HS-5 (cell line): ENCODE data around the gene UGT1A4.

Experiments used
- DNase-seq: peaks from one replicate; pipeline ENCODE4 v3.0.0-alpha.2; 2012; ENCODE audit warnings: low read depth

Gene UGT1A4

DNA sequence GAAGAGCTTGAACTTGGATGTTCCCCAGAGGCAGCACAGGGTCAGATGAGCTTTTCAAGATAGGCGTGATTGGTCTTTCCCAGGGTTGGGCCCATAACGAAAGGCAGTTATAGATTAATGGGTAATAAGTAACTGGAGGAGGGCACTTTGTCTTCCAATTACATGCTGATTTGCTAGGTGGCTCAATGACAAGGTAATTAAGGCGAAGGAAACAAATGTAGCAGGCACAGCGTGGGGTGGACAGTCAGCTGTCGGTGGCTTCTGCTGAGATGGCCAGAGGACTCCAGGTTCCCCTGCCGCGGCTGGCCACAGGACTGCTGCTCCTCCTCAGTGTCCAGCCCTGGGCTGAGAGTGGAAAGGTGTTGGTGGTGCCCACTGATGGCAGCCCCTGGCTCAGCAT lies at the start of gene UGT1A4:
TSS of gene UGT1A4 (plus strand) at position 185 of the 400 bp plus-strand sequence. CDS start at position 270, 85 bp downstream.
- no peak for DNase-seq

DNA sequence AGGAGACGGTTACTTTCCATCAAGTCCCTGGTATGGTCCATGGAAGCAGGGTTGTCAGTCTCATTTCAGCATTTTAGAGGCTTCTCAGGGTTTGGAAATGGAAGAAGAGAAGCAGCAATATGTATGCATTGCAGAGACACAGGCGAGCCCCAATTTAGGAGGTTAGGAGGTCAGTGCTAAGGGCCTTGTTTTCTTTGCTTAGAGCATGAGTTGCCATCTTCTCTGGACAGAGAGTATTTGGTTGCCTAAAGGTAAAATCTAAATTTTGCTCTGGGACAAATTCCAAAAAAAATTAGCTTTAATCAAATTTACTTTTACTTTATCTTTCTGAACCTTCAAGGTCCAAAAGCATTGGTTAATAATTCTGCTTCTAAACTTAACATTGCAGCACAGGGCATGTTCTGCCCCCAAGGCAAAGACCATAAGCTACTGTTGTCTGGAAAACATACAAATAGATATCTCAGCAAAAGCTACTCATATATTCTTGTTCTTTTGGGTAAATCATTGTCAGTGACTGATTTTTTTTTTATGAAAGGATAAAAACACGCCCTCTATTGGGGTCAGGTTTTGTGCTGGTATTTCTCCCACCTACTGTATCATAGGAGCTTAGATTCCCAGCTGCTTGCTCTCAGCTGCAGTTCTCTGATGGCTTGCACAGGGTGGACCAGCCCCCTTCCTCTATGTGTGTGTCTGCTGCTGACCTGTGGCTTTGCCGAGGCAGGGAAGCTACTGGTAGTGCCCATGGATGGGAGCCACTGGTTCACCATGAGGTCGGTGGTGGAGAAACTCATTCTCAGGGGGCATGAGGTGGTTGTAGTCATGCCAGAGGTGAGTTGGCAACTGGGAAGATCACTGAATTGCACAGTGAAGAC lies 47.0 kb upstream of the UGT1A4 start, which contains the start of gene UGT1A9:
TSS of gene UGT1A9 (plus strand) at position 609 of the 872 bp plus-strand sequence. CDS start at position 646, 37 bp downstream.
- DNase-seq: no peak

GRCh38 chr2:233672886-233673285 lies 45.6 kb upstream of the UGT1A4 start:
- no peak for DNase-seq

DNA sequence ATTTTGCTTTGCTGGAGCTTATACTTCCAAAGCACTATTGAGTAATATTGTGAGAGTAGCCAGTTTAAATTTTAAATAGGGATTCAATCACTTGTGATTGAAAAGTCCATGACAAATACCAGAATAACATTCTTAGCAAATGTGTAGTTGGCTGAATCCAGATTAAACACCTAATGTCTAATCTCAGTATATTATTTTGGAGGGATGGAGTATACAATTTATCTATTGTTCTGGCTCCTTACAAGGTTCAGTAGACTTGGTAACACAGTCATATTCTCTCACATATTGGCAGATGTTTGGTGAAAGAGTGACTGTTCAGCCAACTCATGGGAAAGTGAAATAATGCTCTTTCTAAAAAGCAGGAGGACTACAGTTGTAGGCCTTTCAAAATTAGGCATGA lies 44.6 kb upstream of the UGT1A4 start:
- DNase-seq: no peak

GRCh38 chr2:233674314-233674713 lies 44.2 kb upstream of the UGT1A4 start:
- DNase-seq: no peak

GRCh38 chr2:233674995-233675394 lies 43.5 kb upstream of the UGT1A4 start:
- no peak for DNase-seq

DNA sequence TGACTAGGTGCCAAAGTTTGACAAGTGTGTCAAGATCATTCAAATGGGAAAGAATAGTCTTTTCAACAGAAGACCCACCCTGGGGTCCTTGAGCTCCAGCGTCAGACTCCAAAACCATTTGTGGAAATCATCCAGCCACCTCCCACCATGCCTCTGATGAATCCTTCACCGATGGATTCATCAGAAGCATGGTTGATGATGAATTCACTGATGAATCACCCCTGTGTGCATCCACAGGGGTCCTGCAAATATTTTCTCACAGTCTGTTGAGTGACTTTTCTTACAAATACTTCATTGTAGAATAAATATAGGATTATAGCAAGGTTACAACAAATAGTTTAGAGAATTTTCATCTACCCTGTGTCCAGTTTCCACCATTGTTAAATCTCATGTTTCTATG lies 42.5 kb upstream of the UGT1A4 start:
- DNase-seq: no peak

DNA sequence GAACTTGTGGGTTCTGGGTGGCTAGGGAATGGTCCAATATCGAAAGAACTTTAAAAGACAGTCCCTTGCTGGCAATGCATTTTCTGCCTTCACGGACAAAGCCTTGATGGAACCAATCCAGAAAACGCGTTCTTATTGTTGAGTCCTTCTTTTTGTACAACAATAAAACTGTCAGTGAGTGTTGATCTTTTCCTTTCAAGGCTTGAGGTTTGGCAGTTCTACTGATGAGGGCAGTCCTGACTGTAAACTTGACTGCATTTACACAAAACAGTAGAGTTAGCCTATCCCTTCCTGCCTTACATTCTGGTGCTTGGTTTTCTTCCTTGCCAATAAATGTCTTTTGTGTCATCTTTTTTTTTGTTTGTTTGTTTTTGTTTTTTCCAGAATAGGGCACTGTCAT lies 39.3 kb upstream of the UGT1A4 start:
- no peak for DNase-seq

DNA sequence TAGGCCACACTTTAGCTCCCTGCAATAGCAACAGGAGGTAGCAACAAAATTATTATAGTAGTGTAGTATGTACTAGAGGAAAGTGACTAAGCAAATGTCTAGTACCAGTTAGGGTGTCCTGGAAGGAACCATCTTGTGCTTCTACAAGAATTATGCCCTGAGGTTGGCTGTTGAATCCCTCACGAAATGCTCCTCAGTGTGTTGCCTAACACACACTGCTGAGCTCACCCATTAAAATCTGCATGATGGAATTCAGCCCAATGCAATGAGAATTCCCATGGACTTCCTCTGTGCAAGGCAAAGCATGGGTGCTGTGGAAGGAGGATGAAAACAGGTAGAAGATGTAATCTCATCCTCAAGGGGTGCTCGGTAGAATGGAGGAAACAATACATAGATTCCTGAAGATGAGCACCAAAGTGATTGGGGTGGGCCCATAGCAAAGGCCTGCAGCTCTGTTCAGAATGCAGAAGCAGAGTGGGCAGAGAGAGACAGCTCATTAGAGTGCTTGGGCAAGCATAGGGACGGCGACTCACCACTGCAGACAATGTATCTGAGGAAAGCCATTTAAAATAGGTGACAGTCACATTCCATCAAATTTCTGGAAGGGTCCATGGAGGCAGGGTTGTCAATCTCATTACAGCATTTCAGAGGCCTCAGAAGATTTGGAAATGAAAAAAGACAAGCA lies 38.0 kb upstream of the UGT1A4 start:
- no peak for DNase-seq

DNA sequence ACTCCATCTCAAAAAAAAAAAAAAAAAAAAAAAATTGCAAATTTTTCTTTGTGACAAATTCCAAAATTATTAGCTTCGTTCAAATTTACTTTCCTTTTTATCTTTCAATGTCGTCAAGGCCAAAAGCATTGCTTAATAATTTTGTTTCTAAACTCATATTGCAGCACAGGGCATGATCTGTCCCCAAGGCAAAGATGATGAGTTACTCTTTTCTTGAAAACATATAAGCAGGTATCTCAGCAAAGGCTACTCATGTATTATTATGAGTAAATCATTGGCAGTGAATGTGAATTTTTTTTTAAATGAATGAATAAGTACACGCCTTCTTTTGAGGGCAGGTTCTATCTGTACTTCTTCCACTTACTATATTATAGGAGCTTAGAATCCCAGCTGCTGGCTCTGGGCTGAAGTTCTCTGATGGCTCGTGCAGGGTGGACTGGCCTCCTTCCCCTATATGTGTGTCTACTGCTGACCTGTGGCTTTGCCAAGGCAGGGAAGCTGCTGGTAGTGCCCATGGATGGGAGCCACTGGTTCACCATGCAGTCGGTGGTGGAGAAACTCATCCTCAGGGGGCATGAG lies 36.9 kb upstream of the UGT1A4 start, which contains the start of gene UGT1A7:
TSS of gene UGT1A7 (plus strand) at position 381 of the 579 bp plus-strand sequence. CDS start at position 418, 37 bp downstream.
- DNase-seq: no peak

DNA sequence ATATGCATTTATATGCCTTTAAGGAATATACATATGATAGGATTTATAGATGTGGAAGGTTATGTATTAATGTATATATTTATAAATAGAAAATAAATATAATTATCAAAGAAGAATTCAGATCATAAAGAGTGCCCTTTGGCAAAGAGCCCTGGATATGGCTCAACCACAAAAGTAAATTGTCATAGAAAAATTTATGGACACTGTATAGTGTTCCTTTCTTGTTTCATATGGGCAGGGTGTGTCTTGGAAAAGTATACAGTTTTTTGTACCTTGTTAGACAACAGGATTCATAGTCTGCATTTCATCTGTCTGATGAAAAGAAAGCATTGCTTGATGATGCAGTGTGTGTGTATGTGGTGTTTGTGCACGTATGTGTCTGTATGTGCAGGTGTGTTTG lies 33.9 kb upstream of the UGT1A4 start:
- no peak for DNase-seq

- DNase-seq: no peak
Measured at GRCh38 chr2:233686928-233687327, 31.6 kb upstream of the UGT1A4 start.

DNA sequence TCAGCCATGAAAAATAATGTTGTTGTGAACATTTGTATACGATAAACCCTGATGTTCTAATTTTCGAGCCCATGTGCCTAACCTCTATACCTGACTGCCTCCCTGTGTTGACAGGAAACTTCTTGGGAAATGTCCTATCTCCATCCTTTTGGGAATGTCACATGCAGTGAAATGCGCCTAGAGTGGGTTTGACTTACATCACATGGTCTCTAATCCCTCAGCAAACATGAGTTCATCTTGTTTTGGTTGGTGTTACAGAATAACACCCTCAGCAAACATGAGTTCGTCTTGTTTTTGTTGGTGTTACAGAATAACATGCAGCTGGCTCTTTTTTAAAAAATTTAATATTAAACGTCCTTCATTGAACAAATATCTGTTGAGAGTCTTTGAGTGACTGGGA lies 30.2 kb upstream of the UGT1A4 start:
- no peak for DNase-seq

- DNase-seq: no peak
Measured at GRCh38 chr2:233689031-233689430, 29.5 kb upstream of the UGT1A4 start.

GRCh38 chr2:233689501-233689900 lies 29.0 kb upstream of the UGT1A4 start:
- DNase-seq: no peak

- DNase-seq: no peak
Measured at GRCh38 chr2:233690444-233690843, 28.1 kb upstream of the UGT1A4 start.

- no peak for DNase-seq
Measured at GRCh38 chr2:233691443-233692433, 26.8 kb upstream of the UGT1A4 start.

DNA sequence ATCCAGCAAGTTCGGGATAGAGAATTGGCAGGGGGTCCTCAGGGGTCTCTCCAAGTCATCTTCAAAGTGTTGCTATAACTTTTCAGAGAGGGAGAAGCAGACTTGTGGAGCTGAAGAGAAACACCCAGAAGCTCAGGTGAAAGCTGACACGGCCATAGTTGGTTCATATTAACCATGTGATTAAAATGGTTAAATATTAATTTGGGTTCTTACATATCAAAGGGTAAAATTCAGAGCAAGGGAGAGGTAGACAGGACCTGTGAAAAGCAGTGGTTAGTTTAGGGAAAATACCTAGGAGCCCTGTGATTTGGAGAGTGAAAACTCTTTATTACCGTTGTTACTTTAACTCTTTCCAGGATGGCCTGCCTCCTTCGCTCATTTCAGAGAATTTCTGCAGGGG lies 25.9 kb upstream of the UGT1A4 start, which contains the start of gene UGT1A6:
TSS of gene UGT1A6 (plus strand) at position 243 of the 400 bp plus-strand sequence. CDS start at position 358, 115 bp downstream.
- DNase-seq: no peak

DNA sequence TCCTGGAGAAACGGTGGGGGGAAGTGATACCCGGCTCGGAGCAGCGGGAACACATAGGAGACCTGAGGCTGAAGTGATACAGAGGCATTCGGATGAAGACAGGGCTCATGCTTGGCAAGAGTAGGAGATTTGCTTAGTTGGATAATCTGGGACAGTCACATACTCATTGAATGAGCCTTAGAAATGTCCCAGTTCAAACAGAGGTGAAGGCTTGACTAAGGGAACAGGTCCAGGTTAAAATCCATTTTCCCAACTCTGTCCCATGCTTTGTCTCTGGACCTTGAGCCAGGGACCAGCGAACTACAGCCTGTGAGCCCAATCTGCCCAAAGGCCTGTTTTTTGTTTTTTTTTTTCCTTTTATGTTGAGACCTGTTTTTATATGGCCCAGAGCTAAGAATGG lies 24.6 kb upstream of the UGT1A4 start:
- DNase-seq: no peak

- DNase-seq: no peak
Measured at GRCh38 chr2:233698740-233699139, 19.8 kb upstream of the UGT1A4 start.

- DNase-seq: no peak
Measured at GRCh38 chr2:233699424-233700027, 19.0 kb upstream of the UGT1A4 start.
